Activated T-helper 17 cell treated with anti-CD3 and anti-CD28 coated beads, Interleukin-2, amount 50 U/mL, for 72 hours (primary cell): ENCODE data around the gene HTRA3. TPM values are rescaled to one million over a fixed set of nuclear protein-coding genes. Genes with fewer than 3 reads are reported as not detected.

Experiments used
- ATAC-seq: fragments of 150-1000 bp; cut with Tn5 transposase; replicated peaks from 2 replicates; pipeline ENCODE4 v1.10.0; 2021; ENCODE audit warnings: mild to moderate bottlenecking, moderate library complexity
- H3K27ac Mint-ChIP-seq: one replicate; pipeline ENCODE4 v1.8.0; 2022; ENCODE audit warnings: mixed read lengths
- H3K27me3 Mint-ChIP-seq: one replicate; pipeline ENCODE4 v1.8.0; 2022; ENCODE audit warnings: mixed read lengths
- H3K36me3 Mint-ChIP-seq: one replicate; pipeline ENCODE4 v1.8.0; 2022; ENCODE audit warnings: low read depth, mild to moderate bottlenecking, mixed read lengths
- H3K4me1 Mint-ChIP-seq: one replicate; pipeline ENCODE4 v1.8.0; 2022; ENCODE audit warnings: mixed read lengths
- H3K4me3 Mint-ChIP-seq: one replicate; pipeline ENCODE4 v1.8.0; 2022; ENCODE audit warnings: mild to moderate bottlenecking, mixed read lengths
- H3K9me3 Mint-ChIP-seq: one replicate; pipeline ENCODE4 v1.8.0; 2022; ENCODE audit warnings: mixed read lengths
- total RNA-seq, 2 donors: library from RNA; stranded (reverse); gene quantifications; one replicate each; pipeline ENCODE4 v1.2.3, GENCODE V29; 2022

The HTRA3 gene
- total RNA-seq, 2 donors from 2014 or later = not detected

GRCh38 chr4:8250637-8251036 is 18.9 kb upstream of the HTRA3 start:
- ATAC-seq = no peak
- Mint-ChIP-seq H3K9me3 (no peaks in the 10 kb centered on the region), H3K4me3 (no peak overlapping the region), H3K27ac (no peak overlapping the region), H3K27me3 (peaks cover 2% of the 10 kb centered on the region), H3K4me1 (no peaks in the 10 kb centered on the region), H3K36me3 (no peaks in the 10 kb centered on the region)

DNA sequence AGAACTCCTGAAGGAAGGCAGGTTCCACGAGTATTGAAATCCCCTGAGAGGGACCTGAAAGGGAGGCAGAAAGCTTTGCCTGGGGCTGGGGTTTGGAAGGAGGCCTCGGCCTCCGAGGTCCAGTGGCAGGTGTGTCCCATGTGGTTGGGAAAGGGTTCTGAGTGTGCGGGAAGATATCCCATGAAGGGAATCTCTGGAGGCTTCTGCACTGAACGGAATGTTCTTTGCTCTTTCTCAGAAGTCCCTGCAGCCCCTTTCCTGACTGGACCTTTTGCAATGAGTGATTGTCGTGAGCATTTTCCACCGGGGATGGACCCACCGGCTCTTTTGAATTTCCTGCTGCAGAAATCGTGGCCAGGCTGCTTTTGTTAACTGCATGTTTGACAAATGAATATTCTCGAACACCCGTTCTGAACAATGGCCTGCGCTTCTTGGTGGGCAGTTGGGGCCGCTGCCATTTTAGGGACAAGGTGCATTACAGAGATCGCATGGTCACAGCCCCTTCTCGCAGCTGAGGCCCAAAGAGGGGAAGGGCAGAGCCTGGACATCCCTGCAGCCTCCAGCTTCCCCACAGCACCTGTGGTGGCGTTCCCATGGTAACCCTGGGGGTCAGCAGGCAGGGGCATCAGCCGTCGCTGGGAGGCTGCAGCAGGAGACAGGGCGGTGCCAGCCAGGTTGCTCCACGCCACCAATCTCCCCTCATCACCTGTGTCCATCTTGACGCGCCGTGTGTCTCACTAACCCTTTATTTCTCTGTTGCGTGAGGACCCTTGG is 18.3 kb upstream of the HTRA3 start:
- Mint-ChIP-seq H3K27me3 (peaks cover 2% of the 10 kb centered on the region), H3K4me3 (no peak overlapping the region), H3K4me1 (no peaks in the 10 kb centered on the region), H3K27ac (no peak overlapping the region), H3K9me3 (no peaks in the 10 kb centered on the region), H3K36me3 (no peaks in the 10 kb centered on the region)
- no peak for ATAC-seq

GRCh38 chr4:8252301-8253173 is 17.0 kb upstream of the HTRA3 start:
- ATAC-seq = no peak
- H3K4me1 Mint-ChIP-seq = no peaks in the 10 kb centered on the region

DNA sequence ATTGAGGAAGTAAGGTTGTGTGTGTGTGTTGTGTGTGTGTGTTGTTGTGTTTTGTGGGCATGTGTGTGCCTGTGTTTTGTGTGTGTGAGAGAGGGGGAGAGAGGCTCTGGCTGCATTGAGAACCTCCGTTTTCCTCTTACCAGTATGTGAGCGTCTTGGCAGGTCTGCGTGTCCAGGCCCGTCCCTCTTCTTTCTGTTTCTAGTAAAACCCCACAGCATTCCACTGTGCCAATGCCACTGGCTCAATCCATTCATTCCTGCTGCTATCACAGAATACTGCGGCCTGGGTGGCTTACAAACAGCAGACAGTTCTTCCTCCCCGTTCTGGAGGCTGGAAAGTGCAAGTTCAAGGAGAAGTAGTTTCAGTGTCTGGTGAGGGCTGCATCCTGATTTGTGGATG is 15.5 kb upstream of the HTRA3 start:
- Mint-ChIP-seq H3K27ac (no peak overlapping the region), H3K4me3 (no peak overlapping the region), H3K9me3 (no peaks in the 10 kb centered on the region), H3K27me3 (no peaks in the 10 kb centered on the region), H3K4me1 (no peaks in the 10 kb centered on the region), H3K36me3 (no peaks in the 10 kb centered on the region)
- ATAC-seq = no peak

More at GRCh38 chr4:8252301-8253173, 17.0 kb upstream of the HTRA3 start:
- Mint-ChIP-seq H3K9me3 (no peaks in the 10 kb centered on the region), H3K36me3 (no peaks in the 10 kb centered on the region), H3K4me3 (no peak overlapping the region), H3K27ac (no peak overlapping the region), H3K27me3 (peaks cover 2% of the 10 kb centered on the region)

DNA sequence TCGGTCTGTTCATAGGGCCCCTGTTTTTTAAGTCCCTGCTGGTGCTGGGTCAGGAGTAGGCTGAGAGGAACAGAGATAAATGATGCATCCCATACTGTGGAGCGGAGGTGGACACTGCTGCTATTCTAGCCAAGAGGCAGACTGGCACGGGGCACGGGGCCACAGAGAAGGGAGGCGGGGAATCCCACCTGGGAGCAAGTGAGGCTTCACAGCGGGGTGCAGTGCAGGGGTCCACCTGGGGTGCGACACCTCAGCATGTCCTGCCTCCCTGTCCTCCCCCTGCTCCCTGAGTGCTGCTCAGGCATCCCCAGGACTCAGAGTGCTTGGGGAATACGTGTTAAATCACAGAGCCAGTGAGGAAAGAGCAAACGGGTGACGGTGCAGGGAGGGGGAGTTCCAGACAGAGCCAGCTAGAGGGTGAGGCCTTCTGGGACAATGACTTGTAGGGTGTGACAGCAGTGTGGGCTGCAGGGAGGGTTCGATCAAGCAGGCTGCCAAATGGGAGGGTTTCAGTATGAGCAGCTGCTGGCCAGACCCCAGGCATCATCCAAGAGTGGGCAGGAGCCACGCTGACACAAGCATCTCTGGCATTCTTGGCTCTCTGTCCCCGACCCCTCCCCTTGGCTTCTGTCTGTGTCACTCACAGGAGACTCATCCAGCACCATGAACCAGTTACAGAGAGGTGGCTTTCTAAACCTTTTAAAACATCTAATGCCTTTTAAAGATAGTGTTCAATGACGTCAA is 13.7 kb upstream of the HTRA3 start:
- H3K36me3 Mint-ChIP-seq = no peaks in the 10 kb centered on the region
- H3K27me3 Mint-ChIP-seq = peaks cover 3% of the 10 kb centered on the region
- no peak overlapping the region for H3K4me3 Mint-ChIP-seq
- H3K9me3 Mint-ChIP-seq = no peaks in the 10 kb centered on the region
- ATAC-seq = no peak
- H3K4me1 Mint-ChIP-seq = no peaks in the 10 kb centered on the region
- no peak overlapping the region for H3K27ac Mint-ChIP-seq

DNA sequence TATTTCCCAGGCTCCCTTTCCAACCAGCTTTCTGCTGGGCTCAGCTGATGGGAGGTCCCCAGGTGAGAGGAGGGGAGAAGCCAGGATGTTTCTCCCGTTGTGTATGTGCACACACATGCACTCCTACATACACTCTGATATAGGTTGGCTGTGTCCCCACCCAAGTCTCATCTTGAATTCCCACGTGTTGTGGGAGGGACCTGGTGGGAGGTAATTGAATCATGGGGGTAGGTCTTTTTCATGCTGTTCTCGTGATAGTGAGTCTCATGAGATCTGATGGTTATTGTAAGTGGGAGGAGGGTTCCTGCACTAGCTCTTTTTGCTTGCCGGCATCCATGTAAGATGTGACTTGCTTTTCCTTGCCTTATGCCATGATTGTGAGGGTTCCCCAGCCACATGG is 11.7 kb upstream of the HTRA3 start:
- Mint-ChIP-seq H3K27ac (no peak overlapping the region), H3K27me3 (peaks cover 3% of the 10 kb centered on the region), H3K4me1 (no peaks in the 10 kb centered on the region), H3K9me3 (no peaks in the 10 kb centered on the region), H3K4me3 (no peak overlapping the region), H3K36me3 (no peaks in the 10 kb centered on the region)
- ATAC-seq = no peak

DNA sequence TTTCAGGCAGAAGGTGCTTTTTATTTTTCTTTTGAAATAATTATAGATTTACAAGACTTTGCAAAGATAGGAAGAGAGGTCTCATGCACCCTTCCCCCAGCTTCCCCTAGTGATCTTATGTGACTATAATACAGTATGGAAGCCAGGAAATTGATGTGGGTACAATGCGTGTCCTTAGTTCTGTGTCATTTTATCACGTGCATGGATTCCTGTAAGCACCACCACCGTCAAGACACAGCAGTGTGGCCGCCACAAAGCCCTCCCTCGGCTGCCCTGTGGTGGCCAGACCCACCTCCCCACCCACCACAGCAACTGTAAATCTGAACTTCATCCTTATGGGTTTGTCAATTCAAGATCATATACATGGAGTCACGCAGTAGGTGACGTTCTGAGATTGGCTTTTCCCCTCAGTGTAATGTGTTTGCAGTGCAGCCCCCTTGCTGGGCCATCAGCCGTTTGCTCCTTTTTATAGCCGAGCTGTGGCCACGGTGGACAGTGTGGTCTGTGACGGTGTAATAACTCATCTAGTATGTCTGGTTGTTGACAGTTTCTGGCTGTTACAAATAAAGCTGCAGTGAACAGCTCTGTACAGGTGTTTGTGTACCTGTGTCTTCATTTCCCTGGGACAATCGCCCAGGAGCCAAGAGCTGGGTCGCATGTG is 10.9 kb upstream of the HTRA3 start:
- Mint-ChIP-seq H3K9me3 (no peaks in the 10 kb centered on the region), H3K27ac (no peak overlapping the region), H3K4me3 (no peak overlapping the region), H3K36me3 (no peaks in the 10 kb centered on the region), H3K27me3 (peaks cover 6% of the 10 kb centered on the region), H3K4me1 (no peaks in the 10 kb centered on the region)
- ATAC-seq = no peak

DNA sequence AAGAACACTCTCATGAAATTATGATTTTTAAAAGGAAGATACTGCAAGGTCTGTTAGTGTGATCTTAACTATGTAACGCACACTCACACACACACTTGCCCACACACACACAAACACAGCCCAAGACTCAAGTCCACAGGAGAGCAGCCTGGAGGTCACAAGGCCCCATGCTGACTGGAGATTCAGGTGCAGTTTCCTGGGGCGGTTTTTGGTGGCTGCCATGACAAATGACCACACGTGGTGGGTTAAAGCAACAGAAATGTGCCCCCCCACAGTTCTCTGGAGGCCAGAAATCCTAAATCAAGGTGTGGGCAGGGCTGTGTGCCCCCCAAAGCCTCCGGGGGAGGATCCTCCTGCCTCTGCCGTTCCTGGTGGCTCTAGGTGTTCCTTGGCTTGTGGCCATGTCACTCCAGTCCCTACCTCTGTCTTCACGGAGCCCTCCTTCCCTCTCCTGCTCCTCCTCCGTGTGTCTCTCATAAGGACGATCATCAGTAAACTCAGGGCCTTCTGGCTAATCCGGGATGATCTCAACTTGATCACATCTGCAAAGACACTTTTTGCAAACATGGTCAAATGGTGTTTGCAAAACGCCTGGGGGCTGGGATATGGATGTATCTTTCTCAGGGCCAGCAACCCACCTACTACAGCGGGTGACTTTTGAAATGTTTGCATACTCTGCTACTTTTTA is 9.7 kb upstream of the HTRA3 start:
- no peaks in the 10 kb centered on the region for H3K36me3 Mint-ChIP-seq
- no peak overlapping the region for H3K27ac Mint-ChIP-seq
- ATAC-seq = no peak
- H3K4me3 Mint-ChIP-seq = no peak overlapping the region
- peaks cover 9% of the 10 kb centered on the region for H3K27me3 Mint-ChIP-seq
- H3K9me3 Mint-ChIP-seq = no peaks in the 10 kb centered on the region
- no peaks in the 10 kb centered on the region for H3K4me1 Mint-ChIP-seq

- Mint-ChIP-seq H3K36me3 (no peaks in the 10 kb centered on the region), H3K27ac (no peak overlapping the region), H3K4me3 (no peak overlapping the region), H3K9me3 (no peaks in the 10 kb centered on the region), H3K27me3 (peaks cover 9% of the 10 kb centered on the region), H3K4me1 (no peaks in the 10 kb centered on the region)
- no peak for ATAC-seq
These were observed 8.9 kb upstream of the HTRA3 start for GRCh38 chr4:8260656-8261111.

- no peak overlapping the region for H3K4me3 Mint-ChIP-seq
- no peak overlapping the region for H3K27ac Mint-ChIP-seq
- ATAC-seq = no peak
- H3K9me3 Mint-ChIP-seq = no peaks in the 10 kb centered on the region
- no peaks in the 10 kb centered on the region for H3K4me1 Mint-ChIP-seq
- H3K36me3 Mint-ChIP-seq = no peaks in the 10 kb centered on the region
- H3K27me3 Mint-ChIP-seq = peaks cover 16% of the 10 kb centered on the region
These were observed 7.6 kb upstream of the HTRA3 start for GRCh38 chr4:8261851-8262535.

GRCh38 chr4:8262637-8263322 is 6.8 kb upstream of the HTRA3 start:
- no peak for ATAC-seq
- Mint-ChIP-seq H3K9me3 (no peaks in the 10 kb centered on the region), H3K27me3 (peaks cover 16% of the 10 kb centered on the region), H3K4me1 (no peaks in the 10 kb centered on the region), H3K36me3 (no peaks in the 10 kb centered on the region), H3K27ac (no peak overlapping the region), H3K4me3 (no peak overlapping the region)

- no peaks in the 10 kb centered on the region for H3K4me1 Mint-ChIP-seq
- H3K4me3 Mint-ChIP-seq = no peak overlapping the region
- H3K36me3 Mint-ChIP-seq = no peaks in the 10 kb centered on the region
- H3K9me3 Mint-ChIP-seq = no peaks in the 10 kb centered on the region
- H3K27ac Mint-ChIP-seq = no peak overlapping the region
- no peak for ATAC-seq
- peaks cover 16% of the 10 kb centered on the region for H3K27me3 Mint-ChIP-seq
These were observed 6.2 kb upstream of the HTRA3 start for GRCh38 chr4:8263397-8263796.

- H3K27me3 Mint-ChIP-seq = peaks cover 23% of the 10 kb centered on the region
- ATAC-seq = no peak
- H3K27ac Mint-ChIP-seq = no peak overlapping the region
- H3K4me1 Mint-ChIP-seq = no peaks in the 10 kb centered on the region
- H3K4me3 Mint-ChIP-seq = no peak overlapping the region
- H3K36me3 Mint-ChIP-seq = no peaks in the 10 kb centered on the region
- H3K9me3 Mint-ChIP-seq = no peaks in the 10 kb centered on the region
These were observed 5.4 kb upstream of the HTRA3 start for GRCh38 chr4:8264106-8264505.
